GM12874 (cell line): ENCODE data around the gene ASMTL.

ENCODE experiments used
- TF ChIP-seq, protein P1 (sequence below): IDR thresholded peaks from 2 replicates; pipeline ENCODE4 v1.5.1; 2011; ENCODE audit warnings: low read depth, mild to moderate bottlenecking, control low read depth, low read length, moderate library complexity; ENCODE audit not compliant: insufficient read depth

The ASMTL gene

GRCh38 chrX:1394731-1395501, 57.8 kb downstream of the ASMTL start:
- TF ChIP-seq, protein P1, sequence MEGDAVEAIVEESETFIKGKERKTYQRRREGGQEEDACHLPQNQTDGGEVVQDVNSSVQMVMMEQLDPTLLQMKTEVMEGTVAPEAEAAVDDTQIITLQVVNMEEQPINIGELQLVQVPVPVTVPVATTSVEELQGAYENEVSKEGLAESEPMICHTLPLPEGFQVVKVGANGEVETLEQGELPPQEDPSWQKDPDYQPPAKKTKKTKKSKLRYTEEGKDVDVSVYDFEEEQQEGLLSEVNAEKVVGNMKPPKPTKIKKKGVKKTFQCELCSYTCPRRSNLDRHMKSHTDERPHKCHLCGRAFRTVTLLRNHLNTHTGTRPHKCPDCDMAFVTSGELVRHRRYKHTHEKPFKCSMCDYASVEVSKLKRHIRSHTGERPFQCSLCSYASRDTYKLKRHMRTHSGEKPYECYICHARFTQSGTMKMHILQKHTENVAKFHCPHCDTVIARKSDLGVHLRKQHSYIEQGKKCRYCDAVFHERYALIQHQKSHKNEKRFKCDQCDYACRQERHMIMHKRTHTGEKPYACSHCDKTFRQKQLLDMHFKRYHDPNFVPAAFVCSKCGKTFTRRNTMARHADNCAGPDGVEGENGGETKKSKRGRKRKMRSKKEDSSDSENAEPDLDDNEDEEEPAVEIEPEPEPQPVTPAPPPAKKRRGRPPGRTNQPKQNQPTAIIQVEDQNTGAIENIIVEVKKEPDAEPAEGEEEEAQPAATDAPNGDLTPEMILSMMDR: no peak

GRCh38 chrX:1393871-1394615, 58.7 kb downstream of the ASMTL start:
- TF ChIP-seq, protein P1: no peak

DNA sequence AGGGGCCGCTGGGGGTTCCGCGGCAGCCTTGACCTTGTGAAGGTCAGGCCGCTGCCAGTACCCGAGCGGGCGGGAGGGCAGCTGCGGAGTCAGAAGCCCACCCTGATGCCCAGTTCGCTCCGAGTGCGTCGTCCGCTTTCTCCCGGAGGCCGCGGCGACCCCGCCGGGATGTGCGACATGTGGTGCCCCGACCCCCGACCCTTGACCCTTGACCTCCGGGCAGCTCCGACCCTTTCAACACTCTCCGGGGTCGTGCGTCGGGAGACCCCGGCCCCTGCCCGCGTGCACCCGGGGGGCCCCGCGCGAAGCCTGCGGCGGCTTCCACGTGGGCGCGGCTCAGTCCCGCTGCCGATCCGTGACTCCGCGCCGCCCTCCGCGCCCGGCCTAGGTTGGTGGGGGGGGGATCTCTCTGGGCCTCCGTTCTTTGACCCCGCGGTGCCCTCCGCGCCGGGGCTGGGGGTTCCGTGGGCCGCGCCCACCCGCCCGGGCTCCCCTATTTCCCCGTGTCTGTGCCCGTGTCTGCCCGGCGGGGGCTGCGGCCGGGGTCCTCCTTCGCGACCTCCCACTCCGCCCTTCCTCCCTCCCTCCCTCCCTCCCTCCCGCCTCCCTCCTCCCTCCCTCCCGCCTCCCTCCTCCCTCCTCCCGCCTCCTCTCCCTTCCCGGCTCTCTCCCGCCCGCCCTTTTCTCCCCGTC, 60.2 kb downstream of the ASMTL start:
- TF ChIP-seq, protein P1: no peak

- TF ChIP-seq, protein P1: 0 out of 2 replicates have a peak, but pooled peaks have one; percentile 25
Measured at GRCh38 chrX:1391707-1392375, 60.9 kb downstream of the ASMTL start, which contains the start of gene SLC25A6. TSS of gene SLC25A6 (minus strand) at chrX:1392113. CDS start at chrX:1392009, 104 bp downstream.

DNA sequence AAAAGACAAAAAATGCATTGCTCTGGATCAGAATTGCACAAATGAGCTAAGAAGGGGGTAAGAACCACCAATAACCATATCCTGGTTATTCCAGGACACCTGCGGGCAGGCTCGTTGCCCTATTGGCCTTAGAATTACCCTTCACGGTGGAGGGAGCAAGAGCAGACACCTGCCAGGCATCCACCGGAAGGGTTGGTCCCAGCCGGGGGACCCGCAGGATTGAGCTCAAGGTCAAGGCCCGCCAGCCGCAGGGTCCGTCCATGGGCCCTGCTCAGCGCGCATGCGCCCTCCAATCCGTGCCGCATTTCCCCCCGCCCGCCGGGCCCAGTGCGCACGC, 61.4 kb downstream of the ASMTL start:
- TF ChIP-seq, protein P1: no peak

DNA sequence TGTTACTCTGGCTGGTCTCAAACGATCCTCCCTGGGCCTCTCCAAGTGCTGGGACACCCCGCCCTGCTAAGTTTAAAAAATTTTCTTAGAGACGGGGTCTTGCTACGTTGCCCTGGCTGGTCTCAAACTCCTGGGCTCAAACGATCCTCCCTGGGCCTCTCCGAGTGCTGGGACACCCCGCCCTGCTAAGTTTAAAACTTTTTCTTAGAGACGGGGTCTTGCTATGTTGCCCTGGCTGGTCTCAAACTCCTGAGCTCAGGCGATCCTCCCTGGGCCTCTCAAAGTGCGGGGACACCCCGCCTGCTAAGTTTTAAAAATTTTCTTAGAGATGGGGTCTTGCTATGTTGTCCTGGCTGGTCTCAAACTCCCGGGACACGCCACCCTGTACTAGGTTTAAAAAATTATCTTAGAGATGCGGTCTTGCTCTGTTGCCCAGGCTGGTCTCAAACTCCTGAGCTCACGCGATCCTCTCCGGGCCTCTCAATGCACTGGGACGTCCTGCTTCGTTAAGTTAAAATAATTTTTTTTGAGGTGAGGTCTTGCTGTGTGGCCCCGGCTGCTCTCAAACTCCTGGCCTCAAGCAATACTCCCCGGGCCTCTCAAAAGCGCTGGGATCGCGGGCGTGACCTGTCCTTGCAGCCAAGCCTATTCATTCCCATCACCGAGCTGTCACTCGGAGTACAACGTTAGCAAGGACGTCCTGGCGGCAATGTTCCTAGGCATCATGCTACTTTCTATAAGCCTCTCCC, 61.9 kb downstream of the ASMTL start:
- TF ChIP-seq, protein P1: no peak

DNA sequence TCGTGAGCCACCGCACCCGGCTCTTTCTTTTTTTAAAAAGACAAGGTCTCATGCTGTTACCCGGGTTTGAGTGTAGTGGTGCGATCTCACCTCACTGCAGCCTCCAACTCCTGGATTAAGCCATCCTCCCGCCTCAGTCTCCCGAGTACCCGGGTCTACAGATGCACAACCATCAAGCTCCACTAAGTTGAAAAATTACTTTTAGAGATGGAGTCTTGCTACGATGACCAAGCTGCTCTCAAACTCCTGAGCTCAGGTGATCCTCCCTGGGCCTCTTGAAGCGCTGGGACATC, 62.8 kb downstream of the ASMTL start:
- TF ChIP-seq, protein P1: no peak
